GM18907 (cell line): ENCODE measurements around the gene GATAD2A.
"Not testable (repeated sequence)": the region's sequence is repeated elsewhere in the genome, so short reads cannot be mapped to it uniquely, and the experiment has no call there.

ENCODE experiments used
- ATAC-seq: cut with Tn5 transposase; IDR thresholded peaks from one replicate; pipeline ENCODE4 v1.9.1; 2021; ENCODE audit warnings: mild to moderate bottlenecking, moderate library complexity; ENCODE audit not compliant: unreplicated experiment

GATAD2A gene

GRCh38 chr19:19463348-19464117 is 58.1 kb downstream of the GATAD2A start:
- no peak for ATAC-seq

GRCh38 chr19:19464339-19465098 is 59.0 kb downstream of the GATAD2A start:
- ATAC-seq: no peak

- no peak for ATAC-seq
Measured at GRCh38 chr19:19465436-19466070, 60.1 kb downstream of the GATAD2A start.

- ATAC-seq: no peak
Measured at GRCh38 chr19:19466201-19466600, 60.7 kb downstream of the GATAD2A start.

- no peak for ATAC-seq
Measured at GRCh38 chr19:19468424-19469050, 63.1 kb downstream of the GATAD2A start.

- no peak for ATAC-seq
Measured at GRCh38 chr19:19470579-19470978, 65.1 kb downstream of the GATAD2A start.

- no peak for ATAC-seq
Measured at GRCh38 chr19:19471682-19472081, 66.2 kb downstream of the GATAD2A start.

- not testable (repeated sequence) for ATAC-seq
Measured at GRCh38 chr19:19472106-19472505, 66.6 kb downstream of the GATAD2A start.

- ATAC-seq: no peak
Measured at GRCh38 chr19:19475015-19475765, 69.7 kb downstream of the GATAD2A start.

- no peak for ATAC-seq
Measured at GRCh38 chr19:19475849-19476828, 70.7 kb downstream of the GATAD2A start.

- no peak for ATAC-seq
Measured at GRCh38 chr19:19477705-19478383, 72.4 kb downstream of the GATAD2A start.

- ATAC-seq: no peak
Measured at GRCh38 chr19:19480688-19481087, 75.2 kb downstream of the GATAD2A start.

GRCh38 chr19:19482809-19483596 is 77.5 kb downstream of the GATAD2A start:
- no peak for ATAC-seq

- peak; percentile 28 for ATAC-seq
Measured at GRCh38 chr19:19485161-19485997, 79.9 kb downstream of the GATAD2A start.

GRCh38 chr19:19485998-19486290 is 80.5 kb downstream of the GATAD2A start:
- ATAC-seq: no peak

- ATAC-seq: no peak
Measured at GRCh38 chr19:19486343-19487076, 81.0 kb downstream of the GATAD2A start.
